Measurements from ENCODE around the gene CCDC57. TPM values are rescaled to one million over a fixed set of nuclear protein-coding genes. Genes with fewer than 3 reads are reported as not detected.

Gene CCDC57
- total RNA-seq, 6 experiments from 2014 or later, result 10.1 to 37.4 (median 17.2) TPM

- 19% methylated on average over 3 of the region's 21 CpGs for WGBS (ENCODE audit: insufficient coverage, low coverage, low lambda C conversion rate, missing lambda C conversion rate)
- TF ChIP-seq, protein P1, sequence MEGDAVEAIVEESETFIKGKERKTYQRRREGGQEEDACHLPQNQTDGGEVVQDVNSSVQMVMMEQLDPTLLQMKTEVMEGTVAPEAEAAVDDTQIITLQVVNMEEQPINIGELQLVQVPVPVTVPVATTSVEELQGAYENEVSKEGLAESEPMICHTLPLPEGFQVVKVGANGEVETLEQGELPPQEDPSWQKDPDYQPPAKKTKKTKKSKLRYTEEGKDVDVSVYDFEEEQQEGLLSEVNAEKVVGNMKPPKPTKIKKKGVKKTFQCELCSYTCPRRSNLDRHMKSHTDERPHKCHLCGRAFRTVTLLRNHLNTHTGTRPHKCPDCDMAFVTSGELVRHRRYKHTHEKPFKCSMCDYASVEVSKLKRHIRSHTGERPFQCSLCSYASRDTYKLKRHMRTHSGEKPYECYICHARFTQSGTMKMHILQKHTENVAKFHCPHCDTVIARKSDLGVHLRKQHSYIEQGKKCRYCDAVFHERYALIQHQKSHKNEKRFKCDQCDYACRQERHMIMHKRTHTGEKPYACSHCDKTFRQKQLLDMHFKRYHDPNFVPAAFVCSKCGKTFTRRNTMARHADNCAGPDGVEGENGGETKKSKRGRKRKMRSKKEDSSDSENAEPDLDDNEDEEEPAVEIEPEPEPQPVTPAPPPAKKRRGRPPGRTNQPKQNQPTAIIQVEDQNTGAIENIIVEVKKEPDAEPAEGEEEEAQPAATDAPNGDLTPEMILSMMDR (IDR thresholded peaks at IDR 0.05), result peak; percentile 83 to 90 (median 86)
- TF ChIP-seq POLR2A (IDR thresholded peaks at IDR 0.05), result peak; percentile 57
- no peaks in the 10 kb centered on the region for H3K36me3 ChIP-seq
- intact Hi-C loops (cut with DNase I), result no loop called here
- ATAC-seq (peak; percentile 90 to 96 (median 93)), DNase-seq (peak; percentile 81 to 86 (median 84))
- H3K27ac ChIP-seq, result peak overlapping the region; percentile 25 to 71 (median 62)
- peaks cover 0 to 4% (median 2%) of the 10 kb centered on the region in 4 donors for H3K4me1 ChIP-seq
- H3K4me3 ChIP-seq, result peak overlapping the region in 1 of 3 donors; percentile 18
- H3K27me3 ChIP-seq, result no peaks in the 10 kb centered on the region
- H3K9me3 ChIP-seq, result no peaks in the 10 kb centered on the region
Measured at GRCh38 chr17:82205720-82206508, 6.7 kb downstream of the CCDC57 start.

- intact Hi-C loops (cut with DNase I), result no loop called here
- Histone ChIP-seq H3K4me1 (peaks cover 0 to 4% (median 2%) of the 10 kb centered on the region in 4 donors), H3K27me3 (no peaks in the 10 kb centered on the region), H3K4me3 (no peak overlapping the region), H3K27ac (no peak overlapping the region), H3K9me3 (no peaks in the 10 kb centered on the region), H3K36me3 (no peaks in the 10 kb centered on the region)
- DNase-seq (no peak), ATAC-seq (peak in 1 of 4 donors; percentile 7)
- WGBS (ENCODE audit: insufficient coverage, low coverage, low lambda C conversion rate, missing lambda C conversion rate), result 30% methylated on average over 2 of the region's 25 CpGs
- TF ChIP-seq, protein P1 (IDR thresholded peaks at IDR 0.05), result no peak
- no peak for TF ChIP-seq POLR2A (IDR thresholded peaks at IDR 0.05)
Measured at GRCh38 chr17:82204831-82205719, 7.6 kb downstream of the CCDC57 start.

DNA sequence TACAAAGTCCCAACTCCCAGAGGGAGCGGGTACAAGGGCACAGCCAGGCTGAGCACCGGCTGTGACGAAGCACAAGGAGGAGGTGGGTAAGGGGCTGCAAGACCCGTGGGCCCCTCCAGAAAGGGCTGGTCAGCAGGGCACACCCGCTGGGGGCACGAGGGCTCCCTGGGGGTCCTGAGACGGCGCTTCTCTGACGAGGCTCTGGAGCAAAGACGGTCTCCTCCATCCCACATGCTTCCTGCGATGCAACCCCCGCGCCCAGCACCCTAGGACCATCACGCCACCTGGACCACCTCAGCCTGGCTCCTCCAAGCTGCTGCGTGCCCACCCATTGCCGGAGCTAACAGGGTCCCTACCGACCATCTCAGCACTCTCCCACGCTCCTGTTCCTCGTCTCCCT is 8.7 kb downstream of the CCDC57 start:
- TF ChIP-seq, protein P1 (IDR thresholded peaks at IDR 0.05), result no peak
- no peak for TF ChIP-seq POLR2A (IDR thresholded peaks at IDR 0.05)
- H3K4me1 ChIP-seq, result peaks cover 0 to 4% (median 2%) of the 10 kb centered on the region in 4 donors
- no peaks in the 10 kb centered on the region for H3K27me3 ChIP-seq
- intact Hi-C loops (cut with DNase I), result no loop called here
- no peaks in the 10 kb centered on the region for H3K36me3 ChIP-seq
- WGBS (ENCODE audit: insufficient coverage, low coverage, low lambda C conversion rate, missing lambda C conversion rate), result 84% methylated on average over 5 of the region's 19 CpGs
- H3K9me3 ChIP-seq, result no peaks in the 10 kb centered on the region
- H3K4me3 ChIP-seq, result no peak overlapping the region
- no peak for ATAC-seq
- no peak for DNase-seq
- H3K27ac ChIP-seq, result no peak overlapping the region

DNA sequence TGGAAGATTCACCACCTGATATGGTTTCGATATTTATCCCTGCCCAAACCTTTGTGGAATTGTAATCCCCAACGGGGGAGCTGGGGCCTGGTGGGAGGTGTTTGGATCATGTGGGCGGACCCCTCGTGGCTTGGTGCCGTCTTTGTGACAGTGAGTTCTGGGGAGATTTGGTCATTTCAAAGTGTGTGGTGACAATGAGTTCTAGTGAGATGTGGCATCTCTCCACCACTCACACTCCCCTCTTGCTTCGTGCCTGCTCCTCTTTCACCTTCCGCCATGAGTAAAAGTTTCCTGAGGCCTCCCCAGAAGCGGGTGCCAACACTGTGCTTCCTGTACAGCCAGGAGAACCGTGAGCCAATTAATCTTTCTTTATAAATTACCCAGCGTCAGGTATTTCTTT is 9.7 kb downstream of the CCDC57 start:
- no peaks in the 10 kb centered on the region for H3K27me3 ChIP-seq
- WGBS (ENCODE audit: insufficient coverage, low coverage, low lambda C conversion rate, missing lambda C conversion rate), result 66% methylated on average over 8 of the region's 10 CpGs
- H3K36me3 ChIP-seq, result no peaks in the 10 kb centered on the region
- H3K4me1 ChIP-seq, result peaks cover 0 to 4% (median 2%) of the 10 kb centered on the region in 4 donors
- no peak overlapping the region for H3K27ac ChIP-seq
- ATAC-seq (no peak), DNase-seq (no peak)
- no peak for TF ChIP-seq POLR2A (IDR thresholded peaks at IDR 0.05)
- TF ChIP-seq, protein P1 (IDR thresholded peaks at IDR 0.05), result no peak
- H3K9me3 ChIP-seq, result no peaks in the 10 kb centered on the region
- H3K4me3 ChIP-seq, result no peak overlapping the region
- intact Hi-C loops (cut with DNase I), result no loop called here

All from right lobe of liver (tissue), 6 donors.